Measurements from ENCODE around the gene ADAMTS14.

The ADAMTS14 gene

DNA sequence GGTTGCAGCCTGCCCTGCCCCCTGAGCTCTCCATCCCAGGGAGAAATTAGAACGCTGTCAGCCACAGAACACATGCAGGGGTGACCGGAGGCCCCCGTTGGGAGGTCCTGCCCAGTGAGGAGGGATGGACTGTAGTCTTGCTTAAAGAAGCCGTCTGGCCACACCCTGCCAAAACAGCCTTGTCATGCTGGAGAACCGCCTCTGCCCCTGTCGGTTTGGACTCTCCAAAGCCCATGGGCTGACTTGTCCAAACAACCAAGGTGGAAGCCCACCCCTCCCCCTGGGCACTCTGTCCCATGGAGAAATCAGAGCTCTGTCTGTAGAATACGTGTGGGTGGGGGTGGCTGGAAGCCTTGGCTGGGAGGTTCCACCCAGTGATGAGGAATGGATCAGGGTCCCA is 125.5 kb downstream of the ADAMTS14 start:
- DNase-seq, result no peak

DNA sequence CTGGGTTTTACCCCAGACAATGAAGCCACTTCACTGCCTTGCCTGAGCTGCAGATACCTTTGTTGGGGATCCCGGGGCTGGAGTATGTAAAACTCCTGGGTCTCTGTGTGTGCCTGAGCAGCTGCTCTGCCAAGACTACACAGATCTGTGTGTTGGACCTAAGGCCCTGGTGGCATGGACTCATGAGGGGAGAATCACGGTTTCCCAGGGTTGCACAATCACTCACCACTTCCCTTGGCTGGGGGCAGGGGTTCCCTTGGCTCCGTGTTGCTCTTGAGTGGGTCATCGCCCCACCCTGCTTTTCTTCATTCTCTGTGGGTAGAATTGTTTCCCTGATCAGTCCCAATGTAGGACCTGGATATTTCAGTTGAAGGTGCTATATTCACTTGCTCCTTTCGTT is 126.8 kb downstream of the ADAMTS14 start:
- no peak for DNase-seq

DNA sequence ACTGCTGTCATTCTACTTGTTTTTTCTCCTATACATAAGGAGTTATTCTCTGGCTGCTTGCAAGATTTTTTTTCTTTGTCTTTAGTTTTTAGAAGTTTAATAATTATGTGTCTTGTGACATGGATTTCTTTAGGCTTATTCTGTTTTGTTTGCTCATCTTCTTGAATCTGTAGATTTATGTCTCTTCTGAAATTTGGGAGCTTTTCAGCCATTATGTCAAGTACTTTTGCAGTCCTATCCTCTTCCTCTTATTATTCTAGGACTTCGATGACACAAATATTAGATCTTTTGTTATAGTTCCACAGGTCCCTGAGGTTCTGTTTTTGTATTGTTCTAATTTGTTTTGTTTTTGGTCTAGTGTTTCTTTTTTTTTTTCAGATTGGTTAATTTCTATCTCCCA is 129.5 kb downstream of the ADAMTS14 start:
- no peak for DNase-seq

DNA sequence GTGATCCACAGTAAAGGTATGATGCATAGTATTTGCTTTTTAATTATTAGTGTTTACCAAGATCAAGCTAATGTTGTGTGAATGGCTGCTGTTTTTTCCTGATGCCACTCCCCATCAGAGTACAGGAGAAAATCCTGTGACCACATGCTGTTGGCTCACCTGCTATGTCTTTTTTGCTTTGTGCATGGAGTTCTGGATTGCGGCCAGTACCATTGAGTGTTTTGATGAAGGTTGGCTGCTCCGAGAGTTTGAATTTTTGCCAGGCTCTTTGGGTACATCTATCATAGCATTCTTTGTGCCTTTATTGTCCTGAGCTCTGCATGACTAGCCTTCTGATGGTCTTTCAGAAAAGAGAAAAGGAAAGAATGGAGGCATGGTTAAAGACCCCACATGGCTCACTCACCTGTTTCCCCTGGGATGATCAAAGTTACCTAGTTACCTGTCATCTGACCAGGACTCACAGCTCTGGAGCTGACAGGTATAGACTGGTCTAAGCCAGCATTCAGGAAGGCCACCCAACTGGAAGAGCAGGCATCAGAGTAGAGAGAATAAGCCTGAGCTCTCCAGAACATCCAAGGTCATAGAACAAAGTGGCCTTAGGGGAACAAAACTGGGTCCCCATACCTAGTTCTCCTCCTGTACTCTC is 131.6 kb downstream of the ADAMTS14 start:
- no peak for DNase-seq

DNA sequence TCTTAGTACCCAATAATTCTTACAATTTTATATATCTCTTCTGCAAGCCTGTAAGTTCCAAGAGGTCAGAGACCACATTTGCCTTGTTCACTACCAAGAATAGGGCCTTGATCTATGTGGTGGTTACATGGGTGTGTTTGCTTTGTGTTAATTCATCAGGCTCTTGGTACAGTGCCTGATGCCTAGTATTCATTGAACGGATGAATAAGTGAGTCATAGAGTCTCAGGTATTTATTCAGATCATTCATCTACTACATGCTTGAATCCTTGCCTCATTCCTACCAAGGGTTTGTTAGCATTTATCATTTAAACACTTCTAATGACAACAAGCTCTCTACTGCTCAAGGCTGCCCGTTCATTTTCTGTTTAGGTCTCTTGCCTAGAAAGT is 132.1 kb downstream of the ADAMTS14 start:
- DNase-seq, result no peak

DNA sequence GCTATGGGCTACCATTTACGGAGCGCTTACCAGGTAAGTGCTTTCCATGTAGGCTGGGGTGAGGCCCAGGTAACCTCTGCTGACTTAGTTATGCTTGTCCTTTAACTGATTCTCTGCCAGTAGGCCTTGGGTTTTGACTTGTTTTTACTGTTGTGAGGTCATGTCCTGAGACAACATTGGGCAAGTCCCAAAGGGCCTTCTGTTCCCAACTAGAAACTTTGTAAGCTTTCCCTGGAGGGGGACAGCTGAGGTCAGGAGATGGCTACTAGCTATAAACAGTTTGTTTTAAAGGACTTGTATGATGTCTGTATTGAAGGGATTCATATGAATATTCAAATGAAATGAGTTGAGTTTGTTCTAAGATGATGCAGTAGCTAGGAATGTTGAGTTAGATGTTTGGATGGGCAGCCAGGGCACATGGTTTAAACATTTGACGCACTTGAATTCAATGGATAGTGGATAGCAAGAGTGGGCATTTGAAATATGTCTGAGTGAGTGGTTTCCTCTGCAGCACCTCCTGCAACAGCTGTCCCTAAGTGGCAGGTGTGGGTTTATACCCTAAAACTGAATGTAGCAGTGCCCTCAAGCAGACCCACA is 133.4 kb downstream of the ADAMTS14 start:
- no peak for DNase-seq

DNA sequence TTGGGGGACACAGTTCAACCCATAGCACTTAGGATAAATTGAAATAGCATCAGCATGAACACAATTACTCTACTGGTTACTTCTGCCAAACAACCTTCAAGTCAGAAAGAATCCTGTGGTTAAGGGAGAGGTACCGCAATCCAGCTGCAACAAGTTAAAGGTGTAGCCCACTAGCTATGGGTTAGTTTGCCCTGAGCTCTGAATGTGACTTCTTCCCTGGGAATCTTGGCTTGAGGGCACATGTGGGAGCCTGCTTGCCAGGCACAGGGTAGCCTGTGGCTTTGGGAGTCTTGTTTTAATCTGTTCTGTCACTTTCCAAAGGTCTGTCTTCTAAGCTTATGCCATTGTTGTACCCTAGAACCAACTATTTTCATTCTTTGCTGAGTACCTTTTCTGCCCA is 134.5 kb downstream of the ADAMTS14 start:
- no peak for DNase-seq

DNA sequence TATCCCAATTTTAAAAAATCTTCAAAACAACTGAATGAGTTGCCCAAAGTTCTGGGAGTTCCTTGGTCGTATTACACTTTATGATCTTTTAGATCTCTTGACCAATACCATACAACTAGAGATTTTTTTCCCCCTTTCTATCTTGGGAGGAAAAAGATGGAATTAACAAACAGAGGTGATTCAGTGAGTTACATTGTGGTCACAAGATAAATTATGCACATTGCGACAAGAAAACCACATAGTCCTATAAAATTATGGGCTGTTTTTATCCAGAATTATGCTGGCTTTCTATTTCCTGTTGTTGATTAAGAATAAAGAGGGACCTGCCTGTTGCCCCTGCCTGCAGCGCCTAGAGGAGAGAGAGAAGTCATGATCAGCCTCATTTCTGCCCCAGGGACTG is 135.2 kb downstream of the ADAMTS14 start:
- DNase-seq, result no peak

DNA sequence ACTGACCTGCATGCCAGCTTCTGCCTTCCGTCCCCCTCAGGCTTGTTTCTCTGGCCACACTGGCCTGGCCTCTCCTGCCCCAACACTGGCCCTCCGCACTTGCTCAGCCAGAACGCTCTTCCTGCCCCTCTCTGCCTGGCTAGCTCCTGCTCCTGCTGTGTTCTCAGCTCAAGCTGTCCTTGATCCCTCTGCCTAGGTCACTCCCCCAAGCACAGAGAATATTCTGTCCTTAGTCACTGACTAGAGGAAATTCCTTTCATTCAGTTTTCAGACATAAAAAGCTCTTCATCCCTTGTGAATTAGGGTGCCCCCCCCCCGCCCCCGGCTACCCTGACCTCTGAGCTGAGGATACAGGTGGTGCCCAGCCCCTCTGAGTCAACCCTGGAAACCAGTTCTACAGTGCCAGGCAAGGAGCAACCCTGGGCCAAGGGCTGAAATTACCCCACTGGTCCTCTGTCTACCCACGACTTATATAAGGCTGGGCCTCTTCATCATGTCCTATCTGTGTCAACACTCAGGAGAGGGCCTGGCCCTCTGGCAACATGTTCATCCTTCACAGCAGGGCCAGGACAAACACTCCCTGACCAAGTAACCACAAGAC is 136.8 kb downstream of the ADAMTS14 start:
- no peak for DNase-seq

DNA sequence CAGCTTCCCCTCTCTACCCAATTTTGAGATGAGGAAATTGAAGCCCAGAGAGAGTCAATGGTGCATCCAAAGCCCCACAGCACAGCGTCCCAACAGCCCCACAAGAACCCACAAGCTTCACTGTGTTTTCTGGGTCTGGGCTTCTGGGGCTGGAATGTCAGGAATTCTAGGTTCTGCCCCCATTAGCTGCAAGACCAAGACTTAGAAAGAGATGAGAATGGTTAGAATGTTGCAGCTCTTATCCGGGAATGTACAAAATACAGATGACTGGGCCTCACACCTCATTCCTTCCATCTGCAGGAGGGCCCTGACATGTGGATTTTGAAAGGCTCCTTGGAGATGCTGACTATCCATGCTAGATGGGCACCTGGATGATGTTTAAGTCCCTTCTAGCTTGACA is 137.4 kb downstream of the ADAMTS14 start:
- DNase-seq, result no peak

DNA sequence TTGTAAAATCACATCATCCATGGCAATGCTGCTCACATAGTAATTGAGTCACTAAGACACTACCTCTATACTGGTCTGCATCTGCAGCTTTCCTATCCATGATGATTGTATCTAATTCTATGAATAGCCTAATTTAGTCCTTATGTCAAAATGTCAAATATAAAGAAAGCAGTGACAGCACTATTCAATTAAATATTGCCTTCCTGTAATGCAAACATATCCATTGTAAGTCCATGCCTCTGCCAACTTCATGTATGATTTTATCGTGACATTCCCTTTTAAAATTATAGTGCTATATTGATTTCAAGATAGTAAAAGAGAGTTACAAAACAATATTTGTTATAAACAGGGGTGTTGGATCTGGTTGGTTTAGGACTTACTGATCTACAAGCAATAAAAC is 138.7 kb downstream of the ADAMTS14 start:
- DNase-seq, result no peak

DNA sequence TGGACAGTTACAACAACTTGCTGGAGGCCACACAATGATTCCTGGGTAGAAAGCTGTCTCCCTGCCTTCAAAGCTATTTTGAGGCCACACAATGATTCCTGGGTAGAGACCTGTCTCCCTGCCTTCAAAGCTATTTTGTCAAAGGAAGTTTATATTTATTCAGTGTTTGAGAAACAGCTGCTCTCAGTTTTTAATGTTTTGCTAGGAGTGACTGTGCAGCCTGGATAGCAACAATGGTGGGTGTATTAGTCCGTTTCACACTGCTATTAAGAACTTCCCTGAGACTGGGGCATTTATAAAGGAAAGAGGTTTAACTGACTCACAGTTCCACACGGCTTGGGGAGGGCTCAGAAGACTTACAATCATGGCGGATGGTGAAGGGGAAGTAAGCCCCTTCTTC is 139.6 kb downstream of the ADAMTS14 start:
- DNase-seq, result no peak
